Occipital lobe (tissue), 2 donors: ENCODE results near the gene ALDH5A1. TPM values are rescaled to one million over a fixed set of nuclear protein-coding genes. Genes with fewer than 3 reads are reported as not detected.

Experiments used
- DNase-seq: peaks from one replicate; lab custom pipeline; 2025; lab: John Stamatoyannopoulos, UW
- total RNA-seq: library from RNA; depleted of rRNA; stranded (reverse); fragments of >200 nt; gene quantifications from one replicate; pipeline ENCODE4 v1.2.3, GENCODE V29; 2014

Gene ALDH5A1
- total RNA-seq, 1 donor from 2014 or later = 12.2 TPM

DNA sequence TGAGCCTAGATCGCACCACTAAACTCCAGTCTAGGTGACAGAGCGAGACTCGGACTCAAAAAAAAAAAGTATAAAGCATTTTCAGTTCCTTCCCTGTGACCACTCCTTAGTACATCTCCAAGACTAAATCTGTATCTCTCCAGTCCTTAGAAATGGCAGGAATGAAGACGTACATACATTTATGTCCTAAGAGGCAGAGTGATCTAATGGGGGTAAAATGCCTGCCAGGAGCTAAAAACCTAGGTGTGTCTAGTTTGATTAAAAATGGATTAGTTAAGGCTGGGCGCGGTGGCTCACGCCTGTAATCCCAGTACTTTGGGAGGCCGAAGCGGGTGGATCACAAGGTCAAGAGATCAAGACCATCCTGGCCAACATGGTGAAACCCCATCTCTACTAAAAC lies 70.4 kb downstream of the ALDH5A1 start:
- no peak for DNase-seq

DNA sequence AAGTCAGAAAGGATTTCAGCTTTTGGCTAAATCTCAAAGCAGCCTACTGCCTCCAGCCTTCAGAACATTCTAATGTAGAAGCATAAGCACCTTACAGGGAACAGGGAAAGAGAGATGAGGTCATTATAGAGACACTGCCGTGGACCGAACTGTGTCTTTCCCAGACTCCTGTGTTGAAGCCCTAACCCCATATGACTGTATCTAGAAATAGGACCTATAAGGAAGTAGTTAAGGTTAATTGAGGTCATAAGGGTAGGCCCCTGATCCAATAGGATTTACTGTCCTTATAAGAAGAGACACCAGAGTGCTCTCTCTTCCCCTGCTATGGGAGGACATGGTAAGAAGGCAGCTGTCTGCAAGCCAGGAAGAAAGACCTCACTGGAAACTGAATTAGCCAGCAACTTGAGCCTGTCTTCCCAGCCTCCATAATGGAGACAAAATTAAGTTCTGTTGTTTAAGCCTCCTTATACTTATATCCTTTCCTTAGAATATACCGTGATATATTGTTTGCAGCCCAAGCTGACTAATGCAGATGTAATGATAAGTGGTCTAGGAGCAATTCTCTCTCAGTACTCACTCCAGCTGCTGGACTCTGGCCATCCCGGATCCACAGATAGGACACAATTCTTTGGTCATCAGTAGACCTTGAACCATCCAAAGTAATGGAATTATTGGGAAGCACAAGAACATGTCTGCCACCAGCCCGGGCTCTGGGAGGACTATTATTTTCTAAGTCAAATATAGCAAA lies 71.4 kb downstream of the ALDH5A1 start:
- no peak for DNase-seq

DNA sequence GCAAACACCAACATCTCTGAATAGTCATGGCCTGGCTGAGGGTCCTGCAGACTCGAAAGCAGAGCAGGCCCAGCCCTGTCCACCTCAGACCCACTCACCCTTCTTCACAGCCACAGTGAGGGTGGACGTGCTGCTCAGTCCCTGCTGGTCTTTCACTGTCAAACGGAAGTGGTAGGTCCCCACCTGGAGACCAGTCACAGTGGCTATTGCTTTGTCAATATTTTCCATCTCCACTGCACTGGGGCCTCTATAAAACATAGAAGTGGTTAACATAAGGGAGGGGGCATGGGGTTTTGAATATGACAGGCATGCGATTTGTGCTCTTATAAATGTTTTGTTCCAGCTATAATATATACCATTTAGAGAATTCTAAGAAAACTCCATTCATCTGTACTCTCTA lies 73.9 kb downstream of the ALDH5A1 start:
- no peak for DNase-seq

DNA sequence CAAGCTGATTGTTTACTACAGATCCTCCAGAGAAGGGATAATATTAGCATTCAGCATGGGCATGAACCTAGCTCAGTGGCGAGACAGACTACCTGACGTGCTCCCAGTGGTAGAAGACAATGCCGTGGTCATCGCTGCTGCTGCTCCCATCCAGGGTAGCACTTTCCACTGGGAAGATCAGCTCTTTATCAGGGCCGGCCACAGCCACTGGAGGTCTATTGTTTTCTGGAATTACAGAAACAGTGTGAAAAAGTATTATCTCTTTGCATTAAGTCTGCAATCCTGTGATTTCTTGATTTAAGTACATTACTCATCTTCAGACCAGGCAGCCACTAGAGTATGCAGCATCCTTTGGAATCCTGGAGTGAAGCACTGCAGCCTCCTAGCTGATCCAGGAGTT lies 75.0 kb downstream of the ALDH5A1 start:
- no peak for DNase-seq

DNA sequence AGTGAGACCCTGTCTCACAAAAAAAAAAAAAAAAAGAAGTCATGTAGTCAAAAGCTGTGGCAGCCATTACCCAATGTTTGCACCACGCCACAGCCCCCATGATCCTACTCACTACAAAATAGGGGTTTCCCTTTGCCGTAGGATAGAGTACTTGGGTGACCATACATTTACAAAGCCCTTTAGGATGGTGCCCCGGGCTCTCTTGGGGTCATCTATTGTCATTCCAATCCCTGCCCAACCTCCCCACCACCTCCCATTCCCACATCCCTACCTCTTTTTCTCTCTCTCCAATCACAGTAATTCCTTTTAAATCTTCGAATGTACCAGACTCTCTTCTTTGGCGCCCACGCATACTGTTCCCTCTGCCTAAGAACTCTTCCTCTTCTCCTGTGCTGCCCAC lies 76.6 kb downstream of the ALDH5A1 start:
- DNase-seq = no peak

DNA sequence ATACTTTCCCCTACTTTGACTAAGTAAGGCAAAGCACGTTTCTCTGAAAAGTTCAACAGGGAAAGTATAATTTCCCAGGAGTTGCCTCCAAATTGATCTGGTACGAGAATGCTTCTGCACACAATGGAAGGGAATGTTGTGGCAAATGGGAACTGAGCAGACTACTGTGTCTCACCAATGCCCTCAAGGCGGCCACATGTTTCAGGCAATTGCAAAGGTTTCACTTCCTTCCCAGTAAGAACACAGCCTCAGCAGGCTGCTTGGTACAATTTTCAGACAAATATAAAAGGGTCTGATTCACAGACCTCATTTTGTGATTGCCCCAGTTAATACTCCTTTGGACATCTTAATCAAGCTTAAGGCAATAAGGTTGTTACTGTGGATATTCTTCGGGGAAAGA lies 80.0 kb downstream of the ALDH5A1 start:
- no peak for DNase-seq

DNA sequence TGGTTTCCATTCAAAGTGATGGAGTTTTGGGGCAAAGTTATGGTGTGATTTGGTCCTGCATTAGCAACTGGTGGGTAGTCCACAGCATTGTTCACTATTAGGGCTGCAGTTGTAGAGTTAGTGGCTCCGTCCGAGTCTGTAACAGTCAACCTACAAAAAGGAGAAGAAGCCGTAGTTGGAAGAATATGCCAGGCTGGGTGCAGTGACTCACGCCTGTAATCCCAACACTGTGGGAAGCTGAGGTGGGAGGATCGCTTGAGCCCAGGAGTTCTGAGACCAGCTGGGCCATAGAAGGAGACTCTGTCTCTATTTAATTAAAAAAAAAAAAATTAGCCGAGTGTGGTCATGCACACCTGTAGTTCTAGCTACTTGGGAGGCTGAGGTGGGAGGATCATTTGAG lies 81.7 kb downstream of the ALDH5A1 start:
- DNase-seq = peak; percentile 21

DNA sequence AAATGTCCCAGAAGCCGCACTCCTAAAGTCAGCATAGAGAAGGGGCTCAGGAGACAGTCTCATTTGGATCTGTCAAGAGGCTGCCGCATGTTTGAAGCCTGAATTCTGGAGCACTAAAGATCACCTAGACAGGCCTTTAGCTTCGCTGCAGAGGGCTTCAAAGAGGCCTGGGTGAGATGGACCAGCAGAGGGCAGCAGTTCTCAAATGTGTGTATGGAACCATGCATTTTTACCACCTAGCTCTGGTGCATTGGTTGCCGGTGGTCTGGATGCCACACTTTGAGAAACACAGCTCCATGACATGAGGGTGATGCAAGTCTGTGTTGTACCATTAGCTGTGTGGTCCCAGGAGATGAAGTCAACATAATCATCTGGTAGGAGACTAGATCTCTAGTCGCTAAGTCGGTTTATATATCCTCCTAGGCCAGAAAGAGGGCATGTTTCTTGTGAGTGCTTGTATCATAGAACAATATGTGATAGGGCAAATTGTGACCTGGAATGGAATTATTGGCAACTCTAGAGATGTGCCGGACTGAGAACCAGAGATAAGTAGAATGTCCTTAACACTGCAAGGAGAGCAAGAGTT lies 86.4 kb downstream of the ALDH5A1 start:
- peak; percentile 56 for DNase-seq

DNA sequence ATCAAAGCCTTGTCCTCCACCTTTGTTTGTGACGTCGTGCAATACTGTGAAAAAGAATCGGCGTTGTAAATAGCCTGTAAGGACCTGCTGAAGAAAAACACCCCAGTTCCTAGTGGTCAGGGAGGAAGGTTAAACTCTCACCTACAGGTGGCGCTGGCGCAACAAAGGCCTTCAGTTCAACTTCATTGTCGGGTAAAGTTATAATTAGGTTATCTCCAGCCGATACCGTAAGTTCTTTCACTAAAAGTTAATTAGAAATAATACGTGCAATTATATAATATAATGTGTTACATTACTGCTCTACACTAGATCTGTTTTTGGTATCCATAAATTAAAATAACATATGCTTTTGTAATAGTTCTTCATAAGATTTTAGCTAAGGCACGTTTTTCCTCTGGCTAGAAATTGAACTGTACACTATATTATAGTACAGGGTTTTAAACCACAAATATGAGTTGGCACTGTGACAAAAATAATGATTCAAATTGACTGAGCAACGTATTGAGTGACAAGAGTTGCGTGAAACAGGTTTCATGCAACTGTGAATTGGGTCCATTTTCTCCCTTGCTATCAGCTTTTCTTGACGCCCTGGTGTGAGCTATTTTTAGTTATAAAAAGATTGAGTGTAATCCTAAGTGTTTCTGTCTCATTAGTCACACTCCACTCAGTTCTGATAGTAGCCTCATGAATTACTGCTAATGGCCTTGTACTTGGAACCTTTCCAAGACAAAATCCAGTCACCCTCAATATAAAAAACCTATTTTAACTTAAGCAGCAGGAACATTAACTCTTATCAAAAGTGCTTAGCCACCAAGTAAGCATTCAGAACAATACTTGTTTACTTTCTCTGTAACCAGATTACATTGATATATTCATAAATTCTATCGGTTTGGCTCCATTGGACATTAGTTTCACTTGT lies 89.0 kb downstream of the ALDH5A1 start:
- peak; percentile 37 for DNase-seq

DNA sequence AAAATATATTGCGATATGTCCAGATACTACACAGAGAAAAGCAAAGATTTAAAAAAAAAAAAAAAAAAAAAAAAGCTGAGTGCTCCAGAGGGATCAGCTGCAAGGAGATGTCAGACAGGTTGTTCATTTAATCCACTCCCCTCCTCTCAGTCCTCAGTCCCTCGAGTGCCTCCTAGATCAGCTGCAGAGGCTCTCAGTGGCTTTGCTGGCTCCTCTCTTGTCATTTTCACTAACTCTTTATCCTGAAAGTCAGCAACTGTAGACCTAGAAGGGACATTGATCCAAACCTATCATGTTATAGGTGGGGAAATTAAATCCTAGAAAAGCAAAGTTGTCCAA lies 89.6 kb downstream of the ALDH5A1 start:
- no peak for DNase-seq

Other genes starting within 250 kb of the ALDH5A1 start
- gene DCDC2, start 136.9 kb upstream of the ALDH5A1 start, total RNA-seq = 2.0 TPM
- 22.5 TPM for gene MRS2, start 92.0 kb upstream of the ALDH5A1 start, total RNA-seq
- 12.6 TPM for gene GPLD1, start 5.4 kb upstream of the ALDH5A1 start, total RNA-seq
- gene KIAA0319, start 151.2 kb downstream of the ALDH5A1 start, total RNA-seq = 55.7 TPM
- 29.9 TPM for gene TDP2, start 171.9 kb downstream of the ALDH5A1 start, total RNA-seq
- gene ACOT13, start 172.1 kb downstream of the ALDH5A1 start, total RNA-seq = 4.4 TPM
- 86.7 TPM for gene C6orf62, start 224.2 kb downstream of the ALDH5A1 start, total RNA-seq